ENCODE data around the gene LCP2. TPM values are rescaled to one million over a fixed set of nuclear protein-coding genes. Genes with fewer than 3 reads are reported as not detected.

LCP2 gene
- total RNA-seq, 8 experiments from 2014 or later, result 0.25 to 3.3 (median 0.64) TPM; not detected in 1

- ATAC-seq (replicated peaks in 6 of 8), result peak; percentile 68 to 85 (median 72)
- Histone ChIP-seq H3K4me3 (no peak overlapping the region), H3K27ac (no peak overlapping the region), H3K4me1 (replicated peaks in 1 of 2) (peaks cover 30 to 32% of the 10 kb centered on the region in 2 donors)
- WGBS, 10 experiments, result 0 to 100% (median 73%) methylated on average over 1 to 2 of the region's 3 CpGs; no CpG with 5 or more reads in 4 of the 10 experiments
- in situ Hi-C loops (cut with MboI; ENCODE audit: low pct_unique_long_range_greater_than_20kb in 2 of 9, low sequenced_read_pairs in 9 of 9, unreplicated experiment in 9 of 9), result no loop called here
Observed at GRCh38 chr5:170312666-170313065, 15.1 kb upstream of the LCP2 start.

GRCh38 chr5:170312301-170312595 is 14.7 kb upstream of the LCP2 start:
- H3K4me1 ChIP-seq (replicated peaks in 1 of 2), result peaks cover 30 to 32% of the 10 kb centered on the region in 2 donors
- 20 to 100% (median 84%) methylated on average over 1 to 4 of the region's 5 CpGs; no CpG with 5 or more reads in 2 of the 10 experiments for WGBS, 10 experiments
- no peak overlapping the region for H3K27ac ChIP-seq
- in situ Hi-C loops (cut with MboI; ENCODE audit: low pct_unique_long_range_greater_than_20kb in 2 of 9, low sequenced_read_pairs in 9 of 9, unreplicated experiment in 9 of 9), result no loop called here
- no peak for ATAC-seq (replicated peaks in 6 of 8)
- H3K4me3 ChIP-seq, result no peak overlapping the region

- WGBS, 10 experiments, result 50 to 100% (median 93%) methylated on average over 1 to 6 of the region's 7 CpGs
- H3K27ac ChIP-seq, result no peak overlapping the region
- ATAC-seq (replicated peaks in 6 of 8), result no peak
- in situ Hi-C loops (cut with MboI; ENCODE audit: low pct_unique_long_range_greater_than_20kb in 2 of 9, low sequenced_read_pairs in 9 of 9, unreplicated experiment in 9 of 9), result no loop called here
- no peak overlapping the region for H3K4me3 ChIP-seq
- peaks cover 30 to 34% of the 10 kb centered on the region in 2 donors for H3K4me1 ChIP-seq (replicated peaks in 1 of 2)
Observed at GRCh38 chr5:170311511-170312300, 14.1 kb upstream of the LCP2 start.

GRCh38 chr5:170310256-170310926 is 12.8 kb upstream of the LCP2 start:
- Histone ChIP-seq H3K4me1 (replicated peaks in 1 of 2) (peaks cover 27 to 28% of the 10 kb centered on the region in 2 donors), H3K4me3 (no peak overlapping the region), H3K27ac (no peak overlapping the region)
- ATAC-seq (replicated peaks in 6 of 8), result no peak
- 0 to 96% (median 61%) methylated on average over 1 to 5 of the region's 5 CpGs; no CpG with 5 or more reads in 1 of the 10 experiments for WGBS, 10 experiments
- in situ Hi-C loops (cut with MboI; ENCODE audit: low pct_unique_long_range_greater_than_20kb in 2 of 9, low sequenced_read_pairs in 9 of 9, unreplicated experiment in 9 of 9), result no loop called here

DNA sequence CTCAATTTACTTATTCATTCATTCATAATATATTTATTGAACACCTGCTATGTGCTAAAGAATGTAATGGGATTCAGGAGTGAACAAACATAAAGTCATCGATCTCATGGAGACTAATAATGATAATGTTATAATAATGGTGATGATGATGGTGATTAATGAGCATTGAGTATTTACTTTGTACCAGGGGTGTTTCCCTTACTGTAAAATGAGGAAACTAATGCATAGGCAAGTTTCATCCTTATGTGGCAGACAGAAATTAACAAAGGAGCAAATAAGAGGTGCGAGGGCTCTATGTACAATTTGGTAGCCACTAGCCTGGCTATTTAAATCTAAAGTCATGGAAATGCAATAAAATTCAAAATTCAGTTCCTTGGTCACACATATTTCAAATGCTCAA is 11.1 kb upstream of the LCP2 start:
- no peak overlapping the region for H3K27ac ChIP-seq
- peaks cover 11 to 13% of the 10 kb centered on the region in 2 donors for H3K4me1 ChIP-seq (replicated peaks in 1 of 2)
- ATAC-seq (replicated peaks in 6 of 8), result no peak
- H3K4me3 ChIP-seq, result no peak overlapping the region
- in situ Hi-C loops (cut with MboI; ENCODE audit: low pct_unique_long_range_greater_than_20kb in 2 of 9, low sequenced_read_pairs in 9 of 9, unreplicated experiment in 9 of 9), result no loop called here
- 58 to 100% (median 90%) methylated on average over 1 to 2 of the region's 2 CpGs; no CpG with 5 or more reads in 2 of the 10 experiments for WGBS, 10 experiments

GRCh38 chr5:170307575-170308465 is 10.2 kb upstream of the LCP2 start:
- Histone ChIP-seq H3K4me3 (no peak overlapping the region), H3K4me1 (replicated peaks in 1 of 2) (peaks cover 5 to 14% of the 10 kb centered on the region in 2 donors), H3K27ac (no peak overlapping the region)
- peak; percentile 44 to 83 (median 76) for ATAC-seq (replicated peaks in 6 of 8)
- in situ Hi-C loops (cut with MboI; ENCODE audit: low pct_unique_long_range_greater_than_20kb in 2 of 9, low sequenced_read_pairs in 9 of 9, unreplicated experiment in 9 of 9), result no loop called here
- 61 to 100% (median 86%) methylated on average over 1 to 12 of the region's 15 CpGs; no CpG with 5 or more reads in 3 of the 10 experiments for WGBS, 10 experiments

GRCh38 chr5:170306381-170306831 is 8.8 kb upstream of the LCP2 start:
- H3K4me3 ChIP-seq, result no peak overlapping the region
- peak in 7 of 8 experiments; percentile 25 to 97 (median 90) for ATAC-seq (replicated peaks in 6 of 8)
- in situ Hi-C loops (cut with MboI; ENCODE audit: low pct_unique_long_range_greater_than_20kb in 2 of 9, low sequenced_read_pairs in 9 of 9, unreplicated experiment in 9 of 9), result no loop called here
- WGBS, 10 experiments, result 20 to 100% (median 38%) methylated on average over 1 to 2 of the region's 5 CpGs; no CpG with 5 or more reads in 4 of the 10 experiments
- peak overlapping the region in 1 of 2 donors; percentile 60 for H3K27ac ChIP-seq
- H3K4me1 ChIP-seq (replicated peaks in 1 of 2), result peaks cover 5 to 17% of the 10 kb centered on the region in 2 donors

- in situ Hi-C loops (cut with MboI; ENCODE audit: low pct_unique_long_range_greater_than_20kb in 2 of 9, low sequenced_read_pairs in 9 of 9, unreplicated experiment in 9 of 9), result no loop called here
- no peak overlapping the region for H3K4me3 ChIP-seq
- 50 to 100% (median 90%) methylated on average over 1 to 3 of the region's 3 CpGs; no CpG with 5 or more reads in 3 of the 10 experiments for WGBS, 10 experiments
- no peak for ATAC-seq (replicated peaks in 6 of 8)
- H3K4me1 ChIP-seq (replicated peaks in 1 of 2), result peaks cover 5 to 17% of the 10 kb centered on the region in 2 donors
- H3K27ac ChIP-seq, result peak overlapping the region in 1 of 2 donors; percentile 60
Observed at GRCh38 chr5:170305646-170306025, 8.1 kb upstream of the LCP2 start.

DNA sequence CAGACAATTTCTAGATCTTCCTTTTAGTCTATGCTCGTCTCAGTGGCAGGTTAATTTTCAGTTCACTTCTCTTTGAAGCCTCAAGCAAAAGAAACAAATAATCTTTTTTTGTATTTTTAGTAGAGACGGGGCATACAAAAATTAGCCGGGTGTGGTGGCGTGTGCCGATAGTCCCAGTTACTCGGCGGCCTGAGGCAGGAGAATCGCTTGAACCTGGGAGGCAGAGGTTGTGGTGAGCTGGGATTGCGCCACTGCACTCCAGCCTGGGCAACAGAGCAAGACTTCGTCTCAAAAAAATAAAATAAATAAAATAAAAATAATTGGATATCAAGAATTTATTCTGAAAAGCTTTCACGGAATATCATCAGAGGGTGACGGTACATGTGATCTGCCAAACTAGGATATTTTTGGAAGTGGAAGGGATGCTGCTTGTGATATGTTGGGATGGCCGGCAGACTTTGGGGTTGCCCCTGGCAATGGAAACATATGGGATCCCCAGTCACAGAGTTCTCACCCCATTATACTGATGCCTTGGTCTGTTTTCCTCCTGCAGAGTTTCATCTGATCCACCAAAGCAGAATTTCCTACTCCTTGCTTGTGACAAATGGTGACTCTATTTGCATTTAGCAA is 7.6 kb upstream of the LCP2 start:
- H3K4me3 ChIP-seq, result no peak overlapping the region
- in situ Hi-C loops (cut with MboI; ENCODE audit: low pct_unique_long_range_greater_than_20kb in 2 of 9, low sequenced_read_pairs in 9 of 9, unreplicated experiment in 9 of 9), result no loop called here
- WGBS, 10 experiments, result 70 to 100% (median 90%) methylated on average over 3 to 13 of the region's 13 CpGs
- H3K27ac ChIP-seq, result no peak overlapping the region
- no peak for ATAC-seq (replicated peaks in 6 of 8)
- peaks cover 5 to 16% of the 10 kb centered on the region in 2 donors for H3K4me1 ChIP-seq (replicated peaks in 1 of 2)

DNA sequence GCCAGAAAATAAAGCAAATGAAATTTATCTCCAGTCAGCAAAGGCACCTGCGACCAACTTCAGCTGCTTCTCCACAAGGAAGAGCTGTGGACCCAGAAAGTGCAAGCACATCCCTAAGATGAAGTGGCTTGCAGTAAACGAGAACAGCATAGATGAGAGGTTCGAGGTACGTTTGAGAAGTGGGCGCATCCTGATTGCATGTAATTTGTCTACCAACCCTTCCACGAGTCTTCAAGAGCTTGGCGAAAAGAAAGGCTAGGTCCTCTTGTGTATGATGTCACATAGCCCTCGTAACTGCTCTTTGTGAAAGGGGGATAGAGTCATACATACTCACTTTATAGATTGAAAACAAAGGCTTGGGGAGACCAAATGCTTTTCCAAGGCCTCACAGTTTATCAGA is 6.0 kb upstream of the LCP2 start:
- no peak overlapping the region for H3K4me3 ChIP-seq
- in situ Hi-C loops (cut with MboI; ENCODE audit: low pct_unique_long_range_greater_than_20kb in 2 of 9, low sequenced_read_pairs in 9 of 9, unreplicated experiment in 9 of 9), result no loop called here
- 17 to 100% (median 90%) methylated on average over 1 to 8 of the region's 8 CpGs; no CpG with 5 or more reads in 3 of the 10 experiments for WGBS, 10 experiments
- H3K27ac ChIP-seq, result no peak overlapping the region
- no peak for ATAC-seq (replicated peaks in 6 of 8)
- peaks cover 8 to 11% of the 10 kb centered on the region in 2 donors for H3K4me1 ChIP-seq (replicated peaks in 1 of 2)

GRCh38 chr5:170302653-170303501 is 5.3 kb upstream of the LCP2 start:
- Histone ChIP-seq H3K4me3 (no peak overlapping the region), H3K4me1 (replicated peaks in 1 of 2) (peaks cover 8 to 11% of the 10 kb centered on the region in 2 donors), H3K27ac (no peak overlapping the region)
- in situ Hi-C loops (cut with MboI; ENCODE audit: low pct_unique_long_range_greater_than_20kb in 2 of 9, low sequenced_read_pairs in 9 of 9, unreplicated experiment in 9 of 9), result no loop called here
- no peak for ATAC-seq (replicated peaks in 6 of 8)
- 23 to 100% (median 86%) methylated on average over 2 to 6 of the region's 17 CpGs; no CpG with 5 or more reads in 4 of the 10 experiments for WGBS, 10 experiments
